Activated CD4-positive, alpha-beta T cell treated with anti-CD3 and anti-CD28 coated beads for 4 hours (primary cell): ENCODE results near the gene OBP2B.
A peak's percentile ranks its signal among the peaks of the same experiment; 100 is the strongest.
"Not testable (repeated sequence)": the region's sequence is repeated elsewhere in the genome, so short reads cannot be mapped to it uniquely, and the experiment has no call there.

ENCODE experiments used
- DNase-seq, 2 donors: peaks; one replicate each; pipeline ENCODE4 v3.0.0-alpha.2; 2020

OBP2B gene

DNA sequence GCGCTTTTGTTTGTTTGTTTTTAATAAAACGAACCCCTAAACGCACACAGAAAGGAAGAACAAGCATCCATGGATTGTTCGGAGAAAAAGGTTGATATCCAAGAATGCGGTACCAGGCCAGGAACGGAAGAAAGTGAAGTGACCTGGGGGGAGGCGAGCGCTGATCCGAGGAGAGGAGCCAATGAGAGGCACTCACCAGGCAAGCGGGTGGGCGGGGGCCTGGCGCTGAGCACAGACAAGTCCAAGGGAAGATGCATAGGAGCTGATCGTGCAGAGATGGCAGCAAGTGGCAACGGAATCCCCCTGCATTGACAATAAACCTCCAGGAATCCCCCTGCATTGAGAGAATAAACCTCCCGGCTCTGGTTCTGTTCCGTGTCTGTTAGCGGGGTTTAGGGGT lies 8.4 kb downstream of the OBP2B start:
- no peak for DNase-seq

DNA sequence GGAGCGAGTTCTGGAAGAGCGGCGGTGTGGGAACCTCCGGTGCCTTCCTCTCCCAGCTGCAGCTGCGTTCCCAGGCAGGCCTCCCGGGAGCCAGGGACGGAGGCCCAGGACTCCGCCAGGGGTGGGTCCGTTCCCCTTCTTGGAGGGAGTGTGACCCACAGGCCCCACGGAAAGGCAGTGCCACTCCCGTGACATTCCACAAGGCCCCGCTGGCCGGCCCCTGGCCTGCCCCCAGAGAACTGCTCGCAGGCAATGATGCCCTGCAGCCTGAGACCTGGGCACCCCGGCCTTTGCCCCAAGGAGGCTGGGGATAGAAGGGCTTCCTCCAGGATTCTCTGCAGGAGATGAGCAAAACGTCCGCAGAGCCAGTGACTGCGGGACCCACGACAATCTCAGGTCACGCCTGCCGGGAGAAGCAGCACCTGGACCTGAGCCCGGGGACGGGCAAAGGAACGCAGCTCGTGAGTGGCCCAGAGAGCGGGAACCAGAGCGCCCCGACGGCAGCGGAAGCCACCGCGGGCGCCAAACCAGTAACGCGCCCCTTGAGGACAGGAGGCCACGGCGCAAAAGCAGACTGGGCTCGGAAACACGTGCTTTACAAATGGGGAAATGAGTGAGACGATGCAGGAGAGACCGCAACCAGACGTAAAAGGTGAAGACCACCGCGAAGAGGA lies 9.3 kb downstream of the OBP2B start:
- DNase-seq, result peak in 1 of 2 donors; percentile 41

DNA sequence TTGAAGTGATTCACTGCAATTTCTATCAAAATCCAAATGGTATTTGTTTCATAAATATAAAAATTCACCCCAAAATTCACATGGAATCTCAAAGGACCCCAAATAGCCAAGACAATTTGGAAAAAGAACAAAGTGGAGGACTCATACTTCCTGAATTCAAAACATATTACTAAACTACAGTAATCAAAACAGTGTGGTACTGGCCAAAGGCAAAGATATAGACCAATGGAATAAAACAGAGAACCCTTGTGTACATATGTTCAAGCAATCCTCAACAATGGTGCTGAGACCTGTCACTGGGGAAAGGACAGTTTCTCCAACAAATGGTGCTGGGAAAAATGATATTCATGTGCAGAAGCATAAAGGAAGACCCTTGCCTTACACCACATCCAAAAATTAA lies 14.0 kb downstream of the OBP2B start:
- DNase-seq, result no peak

DNA sequence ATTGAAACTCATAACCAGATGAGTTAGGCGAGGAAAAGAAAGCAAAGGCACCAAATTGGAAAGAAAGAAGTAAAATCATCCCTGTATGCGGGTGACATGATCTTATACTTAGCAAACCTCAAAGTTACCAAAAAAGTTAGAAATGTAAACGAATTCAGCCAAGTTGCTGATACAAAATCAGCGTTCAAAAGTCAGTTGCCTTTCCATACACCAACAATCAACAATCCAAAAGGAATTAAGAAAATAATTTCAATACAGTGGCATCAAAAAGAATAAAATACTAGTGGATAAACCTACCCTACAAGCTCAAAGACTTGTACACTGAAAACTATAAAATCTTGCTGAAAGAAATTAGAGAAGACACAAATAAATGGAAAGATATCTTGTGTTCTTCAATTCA lies 14.5 kb downstream of the OBP2B start:
- no peak for DNase-seq

DNA sequence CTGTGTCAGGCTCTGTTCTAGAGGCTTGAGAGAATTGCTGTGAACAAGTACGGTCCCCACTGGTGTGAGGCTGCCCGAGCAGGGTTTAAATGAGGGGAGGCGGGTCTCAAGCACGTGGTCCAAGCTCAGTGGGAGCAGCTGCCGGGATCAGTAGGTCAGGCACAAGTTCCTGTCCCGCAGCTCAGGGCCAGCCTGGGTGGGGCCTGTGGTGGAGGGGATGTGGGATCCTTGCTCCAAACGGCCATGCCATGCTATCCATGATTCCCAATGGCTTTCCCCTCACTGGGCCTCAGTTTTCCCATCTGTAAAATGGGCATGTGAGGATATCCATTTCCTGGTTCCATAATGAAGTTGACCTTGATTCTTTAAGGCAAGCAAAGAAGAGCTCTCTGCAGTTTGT lies 17.1 kb downstream of the OBP2B start:
- no peak for DNase-seq

DNA sequence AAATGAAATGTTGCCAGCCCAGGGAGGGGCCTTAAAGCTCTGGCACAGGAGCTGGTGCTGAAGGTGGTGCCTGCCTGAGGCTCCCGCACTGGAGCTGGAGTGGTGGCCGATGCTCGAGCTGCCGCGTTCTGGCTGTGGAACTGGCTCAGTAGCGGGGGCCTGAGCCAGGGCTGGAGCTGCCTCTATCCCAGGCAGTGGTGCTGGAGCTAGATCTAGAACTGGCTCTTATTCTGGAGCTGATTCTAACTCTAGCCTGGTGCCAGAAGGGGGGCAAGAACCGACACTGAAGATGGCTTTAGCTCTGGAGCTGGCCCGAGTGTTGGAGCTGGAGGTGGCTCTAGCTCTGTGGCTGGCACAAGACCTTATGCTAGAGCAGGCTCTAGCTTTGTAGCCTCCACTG lies 19.2 kb downstream of the OBP2B start:
- DNase-seq, result no peak

DNA sequence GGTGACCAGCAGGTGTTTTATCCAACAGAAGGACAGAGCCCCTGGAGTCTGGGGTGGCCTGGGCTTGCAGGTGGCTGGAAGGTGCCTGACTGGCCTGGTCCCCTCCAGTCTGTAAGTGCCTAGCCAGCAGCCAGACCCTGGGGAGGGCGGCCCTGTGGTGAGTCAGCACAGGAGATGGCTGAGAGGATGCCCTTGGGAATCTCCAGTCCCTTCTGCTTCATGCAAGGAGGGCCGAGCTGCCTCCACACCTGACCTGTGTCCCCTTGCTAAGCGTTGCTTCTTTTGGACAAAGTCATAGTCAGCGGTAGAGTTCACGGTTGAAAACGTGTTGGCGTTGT lies 20.2 kb downstream of the OBP2B start:
- DNase-seq, result no peak

DNA sequence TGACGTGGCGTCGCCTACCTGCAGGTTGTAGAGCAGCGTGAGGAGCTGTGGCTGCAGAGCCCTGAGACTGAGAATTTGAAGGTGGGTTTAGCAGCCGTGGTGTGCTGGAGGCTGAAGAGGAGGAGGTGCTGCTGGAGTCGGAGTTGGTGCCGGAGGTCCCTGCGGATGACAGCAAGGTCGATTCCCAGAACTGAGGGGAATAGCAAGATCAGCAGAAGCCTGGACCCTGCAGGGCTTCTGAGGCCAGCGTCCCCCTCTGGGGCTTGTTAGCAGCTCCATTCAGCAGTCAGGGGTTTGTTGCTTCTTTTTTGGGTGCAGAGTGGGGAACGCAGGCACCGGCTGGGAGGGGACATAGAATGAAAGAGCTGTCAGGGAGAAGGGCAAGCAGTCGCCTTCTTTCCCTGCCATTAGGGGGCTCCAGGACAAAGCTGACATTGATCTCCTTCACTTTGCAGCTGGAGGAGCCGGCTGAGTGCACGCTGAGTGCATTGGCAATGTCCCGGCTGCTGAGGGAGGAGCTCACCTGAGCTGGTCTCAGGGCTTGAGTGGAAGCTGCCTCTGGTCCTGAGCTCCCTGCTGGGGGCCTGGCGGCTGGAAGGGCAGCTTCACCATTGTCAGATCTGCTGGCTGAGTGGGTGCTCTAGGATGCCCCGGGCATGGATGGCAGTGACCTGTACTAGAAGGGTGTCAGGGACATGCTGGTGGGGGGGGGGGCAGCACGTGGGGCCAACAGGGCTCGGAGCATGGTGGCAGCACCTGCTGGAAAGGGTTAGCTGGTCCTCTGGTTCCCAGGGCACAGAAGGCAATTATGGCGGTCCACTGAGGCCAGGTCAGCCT lies 20.8 kb downstream of the OBP2B start:
- DNase-seq, result no peak

DNA sequence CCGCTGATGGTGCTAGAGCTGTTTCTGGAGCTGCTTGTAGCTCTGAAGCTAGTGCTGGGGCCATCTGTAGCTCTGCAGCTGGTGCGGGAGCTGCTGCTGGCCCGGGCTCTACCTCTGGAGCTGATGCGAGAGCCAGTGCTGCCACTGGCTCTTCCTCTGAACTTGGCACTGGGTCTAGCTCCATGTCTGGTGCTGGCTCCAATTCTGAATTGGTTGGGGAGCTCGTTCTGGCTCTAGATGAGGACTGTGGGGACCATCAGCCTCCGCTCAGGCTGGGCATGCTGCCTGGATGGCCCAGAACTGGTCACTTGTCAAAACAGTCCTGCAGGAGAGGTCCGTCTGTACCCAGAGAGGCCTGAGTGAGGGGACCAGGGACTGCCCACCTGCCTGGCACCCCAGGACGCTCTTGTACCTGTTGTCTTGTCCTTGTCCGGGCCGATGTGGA lies 21.5 kb downstream of the OBP2B start:
- DNase-seq, result no peak

DNA sequence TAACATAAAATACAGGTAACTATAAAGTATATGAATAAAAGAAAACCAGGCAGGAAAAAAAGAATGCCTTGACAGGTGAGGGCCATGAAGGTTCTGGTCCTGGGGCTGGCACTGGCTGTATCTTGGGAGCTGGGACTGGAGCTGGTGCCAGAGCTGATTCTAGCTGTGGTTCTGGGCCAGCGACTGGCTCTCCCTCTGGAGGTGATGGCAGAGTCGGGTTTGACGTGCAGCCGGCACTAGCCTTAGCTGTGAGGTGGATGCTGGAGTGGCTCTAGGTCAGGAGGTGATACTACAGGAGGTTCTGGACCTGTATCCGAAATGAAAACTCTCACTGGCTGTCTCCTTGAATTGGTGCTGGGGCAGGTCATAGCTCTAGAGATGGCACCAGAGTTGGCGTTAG lies 22.3 kb downstream of the OBP2B start:
- no peak for DNase-seq

DNA sequence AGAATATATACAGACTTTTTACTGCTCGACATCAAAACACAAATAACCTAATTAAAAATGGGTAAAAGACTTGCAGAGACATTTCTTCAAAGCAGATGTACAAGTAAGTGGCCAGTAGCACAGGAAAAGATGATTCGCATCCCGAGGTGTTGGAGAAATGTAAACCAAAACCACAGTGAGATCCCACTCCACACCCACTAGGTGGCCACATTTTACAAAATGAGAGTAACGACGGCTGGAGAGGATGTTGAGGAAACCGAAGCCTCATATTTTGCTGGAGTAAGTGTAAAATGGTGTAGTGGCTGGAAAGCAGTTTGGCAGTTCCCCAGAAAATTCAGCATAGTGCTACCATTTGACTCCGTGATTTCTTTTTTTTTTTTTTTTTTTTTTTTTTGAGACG lies 24.1 kb downstream of the OBP2B start:
- peak in 1 of 2 donors; percentile 23 for DNase-seq

DNA sequence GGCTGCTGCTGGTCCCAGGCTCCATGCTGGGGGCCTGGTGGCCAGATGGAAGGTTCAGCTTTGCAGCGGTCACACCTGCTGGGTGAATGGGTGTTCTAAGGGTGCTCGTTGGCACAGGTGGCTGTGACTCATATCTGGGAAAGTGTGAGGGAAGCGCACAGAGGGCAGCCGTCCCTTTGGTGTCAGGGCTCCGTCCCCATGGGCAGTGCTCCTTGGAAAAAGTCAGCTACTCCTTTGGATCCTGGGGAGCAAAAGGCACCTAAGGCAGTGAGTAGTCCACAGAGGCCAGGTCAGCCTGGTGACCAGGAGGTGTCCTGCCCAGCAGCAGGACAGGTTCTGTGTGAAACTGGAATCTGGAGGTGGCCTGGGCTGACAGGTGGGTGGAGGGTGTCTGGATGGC lies 26.9 kb downstream of the OBP2B start:
- no peak for DNase-seq

DNA sequence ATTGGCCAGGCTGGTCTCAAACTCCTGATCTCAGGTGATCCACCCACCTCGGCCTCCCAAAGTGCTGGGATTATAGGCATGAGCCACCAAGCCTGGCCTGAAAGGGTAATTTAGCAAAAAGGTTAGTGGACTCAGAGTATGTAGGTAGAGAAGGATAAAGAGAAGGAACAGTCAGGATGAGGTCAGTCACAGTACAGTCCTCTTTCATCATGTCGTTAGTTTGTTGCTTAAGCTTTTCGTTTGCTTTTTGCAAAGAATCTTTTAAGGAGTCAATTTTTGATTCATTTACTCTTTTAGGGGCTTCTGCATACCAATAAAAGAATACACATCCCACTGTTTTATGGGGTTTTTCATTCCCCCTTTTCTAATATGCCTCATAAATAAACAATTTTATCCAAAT lies 27.5 kb downstream of the OBP2B start:
- no peak for DNase-seq

DNA sequence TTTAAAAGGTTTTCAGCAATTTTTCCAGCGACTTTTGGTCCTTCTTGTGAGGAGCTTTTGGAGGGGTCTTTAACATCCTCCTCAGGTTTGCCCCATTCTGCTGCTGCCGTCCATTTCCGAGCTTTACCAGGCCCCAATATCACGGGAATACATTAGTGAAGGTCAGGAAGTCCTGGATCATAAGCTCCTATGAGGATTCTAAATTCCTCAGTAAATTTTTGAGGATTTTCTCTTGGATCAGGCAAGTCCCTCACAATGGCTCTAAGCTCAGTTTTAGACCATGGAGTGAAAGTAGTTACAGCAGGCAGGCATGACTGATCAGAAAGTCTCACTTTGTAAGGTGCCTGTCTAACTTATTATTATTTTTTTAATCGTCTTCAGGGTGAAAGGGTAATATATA lies 28.1 kb downstream of the OBP2B start:
- DNase-seq, result no peak

DNA sequence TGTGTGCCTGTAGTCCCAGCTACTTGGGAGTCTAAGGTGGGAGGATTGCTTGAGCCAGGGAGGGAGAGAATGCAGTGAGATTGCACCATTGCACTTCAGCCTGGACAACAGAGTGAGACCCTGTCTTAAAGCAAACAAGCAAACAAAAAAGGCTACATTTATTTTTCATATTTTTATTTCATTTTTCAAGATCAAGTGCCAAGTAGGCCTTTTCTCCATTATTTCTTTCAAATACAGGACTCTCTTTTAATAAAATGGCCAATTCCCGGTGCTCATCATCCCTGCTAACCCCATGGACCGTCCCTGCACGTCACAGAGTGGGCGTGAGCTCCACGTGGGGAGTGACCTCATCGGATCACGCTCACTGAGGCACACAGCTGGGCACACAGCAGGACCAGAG lies 36.0 kb downstream of the OBP2B start:
- no peak for DNase-seq

DNA sequence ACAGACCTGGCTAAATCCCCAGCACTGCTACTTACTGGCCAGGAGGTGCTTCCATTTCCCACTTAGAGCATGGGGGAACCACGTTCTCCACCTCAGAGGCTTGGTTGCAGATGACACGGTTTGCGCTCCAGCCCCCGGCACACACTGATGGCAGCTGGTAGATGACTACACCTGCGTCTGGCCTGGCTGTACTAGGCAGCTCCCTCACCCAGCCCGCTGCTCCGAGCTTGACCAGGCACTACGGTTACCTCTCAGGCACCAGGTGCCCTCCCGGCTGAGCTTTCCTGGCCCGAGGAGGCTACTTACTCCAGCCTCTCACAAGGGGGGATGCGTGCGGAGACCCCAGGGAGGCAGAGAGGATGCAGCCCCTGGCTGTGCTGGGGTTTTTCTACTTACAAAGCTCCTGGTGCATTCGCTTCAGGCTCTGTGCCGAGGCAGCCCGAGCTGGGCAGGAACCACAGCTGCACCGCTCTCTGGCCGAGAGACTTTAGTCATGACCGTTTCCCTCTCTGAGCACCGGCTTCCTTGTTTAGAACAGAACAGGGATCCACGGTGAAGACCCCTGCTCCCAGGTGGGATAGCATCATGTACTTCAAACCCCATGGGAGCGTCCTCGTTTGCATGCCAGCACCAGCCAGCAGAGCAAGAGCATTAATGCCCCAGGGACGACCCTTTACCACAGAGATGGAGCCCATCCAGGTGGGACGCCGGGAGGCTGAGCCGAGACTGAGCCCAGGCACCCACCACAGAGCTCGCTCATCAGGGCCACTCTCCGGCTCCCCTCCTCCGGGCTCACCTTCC lies 37.7 kb downstream of the OBP2B start:
- no peak for DNase-seq

DNA sequence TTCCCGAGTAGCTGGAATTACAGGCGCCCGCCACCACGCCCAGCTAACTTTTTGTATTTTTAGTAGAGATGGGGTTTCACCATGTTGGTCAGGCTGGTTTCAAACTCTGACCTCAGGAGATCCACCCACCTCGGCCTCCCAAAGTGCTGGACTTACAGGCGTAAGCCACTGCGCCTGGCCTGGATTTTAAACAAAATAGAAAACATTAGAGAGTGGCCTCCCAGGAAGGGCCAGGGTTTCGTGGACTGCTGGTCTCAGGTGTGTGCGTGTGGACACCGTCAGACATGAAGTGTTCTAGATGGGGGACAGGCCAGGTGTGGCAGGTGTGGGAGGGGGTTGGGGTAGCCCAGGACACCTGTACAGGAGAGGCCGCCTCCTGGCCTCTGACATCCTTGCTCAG lies 38.3 kb downstream of the OBP2B start:
- DNase-seq, result no peak

DNA sequence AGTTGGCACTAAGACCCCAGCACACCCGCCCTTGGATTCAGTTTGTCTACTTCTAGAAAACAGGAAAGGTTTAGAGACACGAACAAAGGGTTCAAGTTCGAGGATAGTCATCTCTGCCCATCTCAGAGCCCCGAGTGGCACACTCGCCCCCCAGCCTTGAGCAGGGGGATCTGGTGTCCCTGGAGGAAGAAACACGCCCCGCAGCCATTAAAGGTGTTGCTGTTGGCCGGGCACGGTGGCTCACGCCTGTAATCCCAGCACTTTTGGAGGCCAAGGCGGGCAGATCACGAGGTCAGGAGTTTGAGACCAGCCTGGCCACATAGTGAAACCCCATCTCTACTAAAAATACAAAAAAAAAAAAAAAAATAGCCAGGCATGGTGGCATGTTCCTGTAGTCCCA lies 39.4 kb downstream of the OBP2B start:
- not testable (repeated sequence) for DNase-seq

DNA sequence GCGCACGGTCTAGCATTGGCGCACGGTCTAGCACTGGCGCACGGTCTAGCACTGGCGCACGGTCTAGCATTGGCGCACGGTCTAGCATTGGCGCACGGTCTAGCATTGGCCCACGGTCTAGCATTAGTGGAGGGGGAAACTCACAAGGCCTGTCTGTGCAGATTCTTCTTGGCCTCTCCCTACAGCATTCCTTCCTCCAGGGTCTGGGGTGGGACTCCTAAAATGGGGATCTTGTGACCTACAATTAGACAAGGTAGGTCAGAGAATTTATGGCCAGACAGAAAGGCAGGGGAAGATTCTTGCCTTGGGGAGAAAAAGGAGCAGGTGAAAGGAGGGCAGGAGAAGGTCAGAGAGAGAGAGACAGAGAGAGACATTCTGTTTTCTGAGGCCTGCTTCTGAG lies 39.9 kb downstream of the OBP2B start:
- DNase-seq, result no peak

DNA sequence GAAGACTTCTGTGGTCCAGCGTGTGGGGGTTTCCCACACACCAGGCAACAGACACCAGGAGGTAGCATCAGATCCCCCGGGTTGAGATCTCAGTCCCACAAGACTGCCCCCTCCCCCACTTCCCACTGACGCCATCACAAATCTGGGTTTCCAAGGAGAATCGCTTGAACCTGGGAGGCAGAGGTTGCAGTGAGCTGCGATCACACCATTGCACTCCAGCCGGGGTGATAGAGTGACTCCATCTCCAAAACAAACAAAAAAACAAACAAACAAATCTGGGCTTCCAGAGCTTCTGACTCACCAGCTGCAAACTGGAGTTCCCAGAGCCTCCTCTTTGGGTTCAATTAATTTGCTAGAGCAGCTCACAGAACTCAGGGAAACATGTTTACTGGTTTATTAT lies 40.6 kb downstream of the OBP2B start:
- DNase-seq, result no peak

DNA sequence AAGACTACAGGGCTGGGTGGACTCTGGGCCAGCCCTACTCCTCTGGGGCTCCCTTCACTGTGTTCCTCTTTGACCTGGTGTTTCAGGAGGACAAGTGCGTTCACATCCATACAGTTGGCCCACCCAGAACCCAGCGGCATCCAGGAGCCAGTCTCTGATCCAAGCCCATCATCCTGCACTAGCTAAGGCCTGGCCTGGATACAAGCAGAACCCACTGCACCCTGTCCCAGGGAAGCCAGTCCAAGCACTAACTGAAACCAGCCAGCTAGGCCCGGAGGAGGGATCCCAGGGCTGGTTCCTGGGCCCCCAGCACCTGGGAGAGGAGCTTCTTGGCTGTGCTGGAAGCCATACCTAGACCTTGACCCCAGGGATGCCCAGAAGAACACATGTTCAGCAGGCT lies 41.3 kb downstream of the OBP2B start:
- DNase-seq, result no peak

DNA sequence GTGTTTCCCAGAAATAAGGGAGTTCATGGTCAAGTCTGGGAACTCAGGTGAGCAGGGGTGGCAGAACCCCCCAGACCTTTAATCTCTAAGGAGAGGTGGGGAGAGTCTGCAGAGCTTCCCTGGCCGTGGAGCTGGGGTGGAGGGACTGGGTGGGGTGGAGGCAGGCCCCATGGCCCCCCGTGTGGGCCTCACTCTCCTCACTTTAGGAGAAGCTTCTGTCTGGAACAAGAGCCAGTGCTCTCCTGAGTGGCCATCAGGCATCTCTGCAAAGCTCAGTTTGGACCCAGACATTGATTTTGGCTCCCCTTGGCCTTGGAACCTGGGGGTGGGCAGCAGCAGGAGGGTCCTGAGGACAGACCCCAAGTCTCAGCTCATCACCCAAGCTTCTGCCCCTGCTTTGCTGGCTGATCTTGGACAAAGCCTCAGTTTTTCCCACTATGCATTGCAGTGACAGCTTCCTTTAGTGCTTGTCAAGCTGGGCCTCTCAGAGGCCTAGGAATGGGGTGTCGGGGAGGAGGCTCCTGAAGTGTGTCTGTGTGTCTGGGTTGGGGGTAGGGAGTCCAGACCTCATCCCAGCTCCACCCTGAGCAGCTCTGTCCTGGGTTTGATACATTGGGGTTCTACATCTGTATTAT lies 41.8 kb downstream of the OBP2B start:
- no peak for DNase-seq

DNA sequence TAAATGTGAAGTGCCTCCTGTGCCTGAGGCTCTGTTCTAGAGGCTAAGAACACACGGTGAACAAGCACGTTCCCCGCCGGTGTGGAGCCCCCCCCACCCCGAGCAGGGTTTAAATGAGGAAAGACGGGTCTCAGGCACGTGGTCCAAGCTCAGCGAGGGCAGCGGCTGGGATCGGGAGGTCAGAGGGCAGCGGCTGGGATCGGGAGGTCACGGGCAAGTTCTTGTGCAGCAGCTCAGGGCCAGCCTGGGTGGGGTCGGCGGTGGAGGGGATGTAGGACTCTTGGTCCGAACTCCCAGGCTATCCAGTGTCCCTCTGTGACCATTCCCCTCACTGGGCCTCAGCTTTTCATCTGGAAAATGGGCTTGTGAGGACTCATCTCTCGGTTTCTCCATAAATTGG lies 42.7 kb downstream of the OBP2B start:
- DNase-seq, result no peak

DNA sequence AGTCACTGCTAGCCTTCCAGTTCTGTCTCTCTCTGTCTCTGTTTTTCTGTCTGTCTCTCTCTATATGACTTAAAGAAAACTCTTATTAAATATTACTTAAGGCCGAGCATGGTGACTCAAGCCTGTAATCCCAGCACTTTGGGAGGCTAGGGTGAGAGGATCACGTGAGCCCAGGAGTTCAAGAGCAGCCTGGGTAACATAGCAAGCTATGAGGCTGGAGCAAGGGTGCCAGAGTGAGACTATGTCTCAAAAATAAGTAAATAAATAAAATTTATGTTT lies 43.7 kb downstream of the OBP2B start:
- no peak for DNase-seq
